ENCODE results near the gene ST6GALNAC6.
"Not testable (repeated sequence)": the region's sequence is repeated elsewhere in the genome, so short reads cannot be mapped to it uniquely, and the experiment has no call there.

ST6GALNAC6 gene

GRCh38 chr9:127904561-127905003 is 5.2 kb upstream of the ST6GALNAC6 start:
- in situ Hi-C loops (cut with HindIII; ENCODE audit: low pct_ligation_motif_present, low pct_unique_long_range_greater_than_20kb, low sequenced_read_pairs), result no loop called here
- no peak for DNase-seq

- DNase-seq, result no peak
- in situ Hi-C loops (cut with HindIII; ENCODE audit: low pct_ligation_motif_present, low pct_unique_long_range_greater_than_20kb, low sequenced_read_pairs), result no loop called here
These were observed 4.4 kb upstream of the ST6GALNAC6 start for GRCh38 chr9:127903557-127904475.

DNA sequence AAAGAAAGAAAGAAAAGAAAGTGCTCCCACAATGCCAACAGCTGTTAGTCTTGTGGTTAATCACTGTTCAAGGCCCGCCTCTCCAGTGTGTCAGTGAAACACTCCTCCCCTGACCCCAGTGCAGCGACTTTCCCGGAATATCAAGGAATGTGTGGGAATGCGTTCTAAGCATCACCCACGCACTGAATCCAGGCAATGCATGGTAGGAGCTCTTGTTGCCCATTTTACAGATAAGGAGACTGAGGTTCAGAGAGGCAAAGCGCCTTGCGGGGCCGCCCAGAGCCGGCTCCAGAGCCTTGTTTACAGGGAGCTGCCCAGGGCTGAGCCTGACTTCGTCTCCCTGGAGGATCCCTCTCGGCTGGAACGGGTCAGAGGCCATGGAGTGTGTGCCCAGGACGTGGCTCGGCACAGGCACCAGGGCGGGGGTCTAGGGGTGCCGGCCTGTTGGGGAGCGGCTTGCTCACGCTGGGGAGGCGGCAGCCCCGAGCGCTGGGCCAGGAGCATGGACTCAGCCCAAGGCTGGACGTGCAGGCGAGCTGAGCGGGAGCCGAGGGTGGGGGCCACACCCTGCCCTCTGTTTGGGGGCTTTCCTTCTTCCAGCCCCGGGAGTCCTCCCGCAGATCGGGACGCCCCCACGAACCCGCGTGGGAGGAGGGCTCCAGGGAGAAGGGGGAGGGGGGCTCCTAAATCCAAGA is 823 bp downstream of the ST6GALNAC6 start:
- in situ Hi-C loops (cut with HindIII; ENCODE audit: low pct_ligation_motif_present, low pct_unique_long_range_greater_than_20kb, low sequenced_read_pairs), result no loop called here
- peak; percentile 33 for DNase-seq

GRCh38 chr9:127897193-127897692 is 2.2 kb downstream of the ST6GALNAC6 start:
- no peak for DNase-seq
- in situ Hi-C loops (cut with HindIII; ENCODE audit: low pct_ligation_motif_present, low pct_unique_long_range_greater_than_20kb, low sequenced_read_pairs), result no loop called here

GRCh38 chr9:127896395-127897192 is 2.8 kb downstream of the ST6GALNAC6 start:
- DNase-seq, result no peak
- in situ Hi-C loops (cut with HindIII; ENCODE audit: low pct_ligation_motif_present, low pct_unique_long_range_greater_than_20kb, low sequenced_read_pairs), result no loop called here

DNA sequence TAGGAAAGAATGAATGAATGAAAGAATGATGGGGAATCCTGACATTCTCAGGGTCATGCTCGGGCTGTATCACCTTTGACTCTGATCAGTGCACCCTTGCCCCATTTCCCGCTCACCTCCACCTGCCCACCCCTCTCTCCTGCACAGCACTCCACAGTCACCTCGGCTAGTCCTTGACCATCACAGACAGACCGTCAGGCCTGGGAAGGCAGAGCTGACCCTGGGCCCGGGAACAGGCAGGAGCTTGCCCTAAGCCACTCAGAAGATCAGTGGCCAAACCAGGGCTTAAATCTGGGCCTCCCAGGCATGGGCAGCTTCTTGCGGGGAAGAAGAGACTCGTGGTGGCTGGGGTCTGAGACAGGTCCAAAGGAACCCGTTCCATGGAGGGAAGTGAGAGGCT is 3.6 kb downstream of the ST6GALNAC6 start:
- in situ Hi-C loops (cut with HindIII; ENCODE audit: low pct_ligation_motif_present, low pct_unique_long_range_greater_than_20kb, low sequenced_read_pairs), result no loop called here

GRCh38 chr9:127893392-127893791 is 6.0 kb downstream of the ST6GALNAC6 start:
- no peak for DNase-seq
- in situ Hi-C loops (cut with HindIII; ENCODE audit: low pct_ligation_motif_present, low pct_unique_long_range_greater_than_20kb, low sequenced_read_pairs), result no loop called here

More for the DNA sequence above, 3.6 kb downstream of the ST6GALNAC6 start:
- DNase-seq, result no peak

DNA sequence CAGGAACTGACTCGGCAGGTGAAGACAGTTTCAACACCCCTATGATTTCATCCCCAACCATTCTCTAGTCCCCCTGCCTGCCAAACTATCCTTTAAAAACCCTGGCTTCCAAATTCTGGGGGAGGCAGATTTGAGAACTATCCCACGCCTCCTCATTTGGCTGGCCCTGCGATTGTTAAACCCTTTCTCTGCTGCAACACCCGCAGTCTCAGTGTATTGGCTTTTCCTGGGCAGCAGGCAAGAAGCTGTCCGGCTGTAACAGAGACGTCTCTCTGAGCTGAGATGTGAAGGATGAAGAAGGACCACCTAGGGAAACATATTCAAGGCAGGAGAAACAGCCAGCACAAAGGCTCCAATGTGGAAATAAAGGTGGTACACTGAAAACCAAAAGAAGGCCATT is 6.6 kb downstream of the ST6GALNAC6 start:
- no peak for DNase-seq
- in situ Hi-C loops (cut with HindIII; ENCODE audit: low pct_ligation_motif_present, low pct_unique_long_range_greater_than_20kb, low sequenced_read_pairs), result no loop called here

- DNase-seq, result no peak
- in situ Hi-C loops (cut with HindIII; ENCODE audit: low pct_ligation_motif_present, low pct_unique_long_range_greater_than_20kb, low sequenced_read_pairs), result no loop called here
These were observed 9.3 kb downstream of the ST6GALNAC6 start for GRCh38 chr9:127890053-127890452.

DNA sequence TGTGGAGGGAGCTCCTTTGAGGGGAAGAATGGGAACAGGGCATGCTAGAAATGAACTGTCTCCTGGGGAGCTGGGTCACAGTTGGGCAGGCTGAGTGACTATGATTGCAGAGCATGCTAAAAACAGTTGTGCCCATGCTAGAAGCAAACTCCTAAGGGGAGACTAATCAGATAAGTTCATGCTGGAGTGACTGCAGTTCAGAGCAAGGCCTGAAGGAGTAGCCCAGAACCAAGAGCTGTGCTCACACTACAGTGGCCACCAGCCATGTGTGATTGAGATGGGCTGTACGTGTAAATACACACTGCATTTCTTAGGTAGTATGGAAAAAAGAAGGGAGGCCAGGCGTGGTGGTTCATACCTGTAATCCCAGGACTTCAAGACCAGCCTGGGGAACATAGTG is 11.6 kb downstream of the ST6GALNAC6 start:
- in situ Hi-C loops (cut with HindIII; ENCODE audit: low pct_ligation_motif_present, low pct_unique_long_range_greater_than_20kb, low sequenced_read_pairs), result no loop called here
- peak; percentile 14 for DNase-seq

DNA sequence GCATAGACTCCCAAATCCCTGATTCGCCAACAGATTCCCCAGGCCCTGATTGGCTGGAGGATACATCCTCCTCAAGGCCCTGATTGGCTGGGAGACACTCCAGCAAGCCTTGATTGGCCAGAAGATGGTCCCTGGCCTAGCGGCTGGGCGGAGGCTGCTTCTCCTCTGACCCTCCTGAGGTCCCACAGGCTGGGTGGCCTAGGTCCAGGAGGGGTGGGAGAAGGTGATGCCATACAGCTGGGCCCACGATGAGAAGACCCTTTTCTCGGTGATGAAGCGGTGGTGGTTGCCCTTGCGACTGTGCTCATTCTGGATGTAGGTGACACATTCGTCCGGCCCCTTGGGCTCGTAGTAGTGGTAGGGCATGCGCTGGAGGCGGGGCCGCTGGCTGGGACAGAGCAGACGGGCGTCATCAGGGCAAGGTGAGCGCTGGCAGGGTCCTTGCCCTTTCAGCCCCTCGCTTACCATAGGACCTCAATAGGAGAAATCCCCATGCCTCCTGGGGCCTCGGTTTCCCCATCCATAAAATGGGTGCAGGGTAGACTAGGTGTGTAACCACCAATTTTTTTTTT is 12.9 kb downstream of the ST6GALNAC6 start:
- peak; percentile 12 for DNase-seq
- in situ Hi-C loops (cut with HindIII; ENCODE audit: low pct_ligation_motif_present, low pct_unique_long_range_greater_than_20kb, low sequenced_read_pairs), result no loop called here

GRCh38 chr9:127885508-127886281 is 13.7 kb downstream of the ST6GALNAC6 start:
- no peak for DNase-seq
- in situ Hi-C loops (cut with HindIII; ENCODE audit: low pct_ligation_motif_present, low pct_unique_long_range_greater_than_20kb, low sequenced_read_pairs), result no loop called here

GRCh38 chr9:127884976-127885490 is 14.4 kb downstream of the ST6GALNAC6 start:
- no peak for DNase-seq
- in situ Hi-C loops (cut with HindIII; ENCODE audit: low pct_ligation_motif_present, low pct_unique_long_range_greater_than_20kb, low sequenced_read_pairs), result no loop called here

- no peak for DNase-seq
- in situ Hi-C loops (cut with HindIII; ENCODE audit: low pct_ligation_motif_present, low pct_unique_long_range_greater_than_20kb, low sequenced_read_pairs), result no loop called here
These were observed 14.9 kb downstream of the ST6GALNAC6 start for GRCh38 chr9:127884427-127884911.

DNA sequence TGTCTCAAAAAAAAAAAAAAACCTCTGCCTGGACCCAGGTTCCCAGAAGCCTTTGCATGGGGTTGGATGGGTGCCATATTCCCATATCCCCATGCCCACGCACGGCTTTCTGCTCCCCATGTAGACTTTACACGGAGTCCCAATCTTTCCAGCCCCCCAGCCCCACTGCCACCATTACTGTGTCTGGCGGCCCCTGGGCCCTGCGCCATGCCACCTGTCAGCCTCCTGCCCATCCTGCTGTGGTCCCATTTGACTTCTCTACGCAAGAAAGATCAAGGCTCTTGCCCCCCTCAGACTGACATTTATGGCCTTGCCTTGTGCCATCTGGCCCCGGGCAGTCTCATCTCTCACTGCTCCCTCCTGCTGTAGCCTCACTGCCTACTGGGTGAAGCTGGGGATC is 15.4 kb downstream of the ST6GALNAC6 start:
- no peak for DNase-seq
- in situ Hi-C loops (cut with HindIII; ENCODE audit: low pct_ligation_motif_present, low pct_unique_long_range_greater_than_20kb, low sequenced_read_pairs), result no loop called here

- DNase-seq; in situ Hi-C loops (cut with HindIII; ENCODE audit: low pct_ligation_motif_present, low pct_unique_long_range_greater_than_20kb, low sequenced_read_pairs): not testable (repeated sequence)
These were observed 17.7 kb downstream of the ST6GALNAC6 start for GRCh38 chr9:127881715-127882114.

- no peak for DNase-seq
- in situ Hi-C loops (cut with HindIII; ENCODE audit: low pct_ligation_motif_present, low pct_unique_long_range_greater_than_20kb, low sequenced_read_pairs), result no loop called here
These were observed 19.3 kb downstream of the ST6GALNAC6 start for GRCh38 chr9:127880143-127880542.
